ENCODE measurements around the gene RXRB.

The RXRB gene

GRCh38 chr6:33176906-33177305, 23.6 kb downstream of the RXRB start:
- DNase-seq (ENCODE audit: low read depth, low spot score), result no peak

- DNase-seq (ENCODE audit: low read depth, low spot score), result no peak
These were observed 24.9 kb downstream of the RXRB start for GRCh38 chr6:33175436-33176069.

- DNase-seq (ENCODE audit: low read depth, low spot score), result no peak
These were observed 25.7 kb downstream of the RXRB start for GRCh38 chr6:33174784-33175183.

GRCh38 chr6:33173535-33174180, 26.8 kb downstream of the RXRB start:
- DNase-seq (ENCODE audit: low read depth, low spot score), result no peak

- DNase-seq (ENCODE audit: low read depth, low spot score), result no peak
These were observed 27.6 kb downstream of the RXRB start for GRCh38 chr6:33172688-33173534.

- no peak for DNase-seq (ENCODE audit: low read depth, low spot score)
These were observed 28.4 kb downstream of the RXRB start for GRCh38 chr6:33171880-33172687.

GRCh38 chr6:33171016-33171879, 29.2 kb downstream of the RXRB start:
- DNase-seq (ENCODE audit: low read depth, low spot score), result no peak

GRCh38 chr6:33170176-33171015, 30.1 kb downstream of the RXRB start:
- DNase-seq (ENCODE audit: low read depth, low spot score), result no peak

GRCh38 chr6:33169291-33170175, 30.9 kb downstream of the RXRB start:
- DNase-seq (ENCODE audit: low read depth, low spot score), result no peak

- DNase-seq (ENCODE audit: low read depth, low spot score), result no peak
These were observed 31.8 kb downstream of the RXRB start for GRCh38 chr6:33168639-33169038.

- no peak for DNase-seq (ENCODE audit: low read depth, low spot score)
These were observed 32.2 kb downstream of the RXRB start for GRCh38 chr6:33168284-33168601.

GRCh38 chr6:33167374-33168283, 32.8 kb downstream of the RXRB start:
- DNase-seq (ENCODE audit: low read depth, low spot score), result no peak

GRCh38 chr6:33166811-33167210, 33.7 kb downstream of the RXRB start:
- DNase-seq (ENCODE audit: low read depth, low spot score), result no peak

GRCh38 chr6:33166363-33166762, 34.1 kb downstream of the RXRB start:
- no peak for DNase-seq (ENCODE audit: low read depth, low spot score)

GRCh38 chr6:33165581-33166258, 34.7 kb downstream of the RXRB start:
- no peak for DNase-seq (ENCODE audit: low read depth, low spot score)

- DNase-seq (ENCODE audit: low read depth, low spot score), result no peak
These were observed 35.6 kb downstream of the RXRB start for GRCh38 chr6:33164665-33165373.

- no peak for DNase-seq (ENCODE audit: low read depth, low spot score)
These were observed 36.3 kb downstream of the RXRB start for GRCh38 chr6:33164176-33164575.
